Stimulated activated CD4-positive, alpha-beta T cell treated with anti-CD3 and anti-CD28 coated beads, Interleukin-1b, Interleukin-23, amount 100 ng/mL, for 48 hours (primary cell): ENCODE data around the gene CDNF.
A peak's percentile ranks its signal among the peaks of the same experiment; 100 is the strongest.
"Not testable (repeated sequence)": the region's sequence is repeated elsewhere in the genome, so short reads cannot be mapped to it uniquely, and the experiment has no call there.

Source experiments
- DNase-seq: peaks from one replicate; pipeline ENCODE4 v3.0.0-alpha.2; 2020

CDNF gene

GRCh38 chr10:14838582-14839304 is 906 bp upstream of the CDNF start:
- peak; percentile 30 for DNase-seq

DNA sequence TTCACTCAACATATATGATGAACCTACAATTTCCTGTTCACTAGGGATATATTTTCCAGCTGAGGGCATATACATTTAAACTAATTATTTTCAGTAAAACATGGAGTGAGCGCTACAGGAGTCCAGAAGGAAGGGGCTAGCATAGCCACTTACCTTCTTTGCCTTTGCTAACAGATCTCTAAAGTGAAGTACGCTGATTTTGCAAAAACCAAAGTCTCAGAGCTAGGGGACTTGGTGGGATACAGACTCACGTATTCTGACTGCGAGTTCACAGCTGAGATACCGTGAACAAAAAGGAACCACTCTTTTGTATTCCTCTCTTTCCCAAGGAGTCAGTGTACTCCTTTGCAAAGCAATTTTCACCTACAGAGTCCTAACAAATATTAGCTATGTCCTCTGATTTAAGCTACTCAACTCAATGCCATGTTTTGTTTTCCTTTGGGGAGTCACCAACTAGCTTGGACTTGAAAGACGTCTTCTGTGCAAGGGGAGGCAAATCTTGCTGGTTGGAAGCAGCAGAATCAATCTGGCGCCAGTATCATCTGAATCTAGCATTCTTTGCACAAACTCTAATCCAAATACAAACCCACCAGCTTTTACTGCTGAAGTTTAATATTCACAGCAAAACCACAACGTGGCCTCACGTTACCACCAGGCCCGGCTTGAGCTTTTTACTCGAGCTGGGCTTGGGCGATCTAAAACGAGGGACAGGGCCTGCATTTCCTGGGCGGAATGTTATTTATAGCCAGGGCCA is 657 bp downstream of the CDNF start:
- DNase-seq, result no peak

- DNase-seq, result no peak
These were observed 1.6 kb downstream of the CDNF start for GRCh38 chr10:14836208-14836607.

DNA sequence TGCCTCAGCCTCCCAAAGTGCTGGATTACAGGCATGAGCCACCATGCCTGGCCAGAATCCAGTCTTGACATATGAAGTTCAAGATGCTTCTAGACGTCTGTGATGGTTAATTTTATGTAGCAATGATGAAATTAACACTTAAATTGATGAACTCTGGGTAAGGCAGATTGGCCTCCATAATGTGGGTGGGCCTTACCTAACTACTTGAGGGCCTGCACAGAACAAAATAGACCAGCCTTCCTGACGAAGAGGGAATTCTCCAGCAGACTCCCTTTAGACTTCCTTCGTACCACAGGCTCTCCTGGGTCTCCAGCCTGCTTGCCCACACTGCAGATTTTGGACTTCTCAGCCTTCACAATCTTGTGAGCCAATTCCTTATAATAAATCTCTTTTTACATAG is 4.7 kb downstream of the CDNF start:
- no peak for DNase-seq

GRCh38 chr10:14826076-14826829 is 11.6 kb downstream of the CDNF start:
- no peak for DNase-seq

DNA sequence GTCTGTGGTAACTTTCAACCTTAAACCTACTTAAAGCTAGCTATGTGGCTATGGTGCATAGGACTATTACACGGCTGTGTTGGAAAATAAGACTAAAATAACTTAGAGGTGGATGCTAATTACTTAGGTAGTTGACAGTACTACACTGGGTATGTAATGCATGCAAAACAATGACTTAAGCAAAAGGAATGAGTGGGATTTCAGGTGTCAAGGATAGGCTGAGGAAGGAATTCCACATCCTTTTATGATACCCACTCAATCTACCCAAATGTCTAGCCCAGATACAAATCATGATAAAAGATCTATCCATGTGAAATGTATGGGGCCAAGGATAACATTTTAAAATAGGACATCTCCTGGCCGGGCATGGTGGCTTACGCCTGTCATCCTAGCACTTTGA is 13.9 kb downstream of the CDNF start:
- DNase-seq, result no peak

DNA sequence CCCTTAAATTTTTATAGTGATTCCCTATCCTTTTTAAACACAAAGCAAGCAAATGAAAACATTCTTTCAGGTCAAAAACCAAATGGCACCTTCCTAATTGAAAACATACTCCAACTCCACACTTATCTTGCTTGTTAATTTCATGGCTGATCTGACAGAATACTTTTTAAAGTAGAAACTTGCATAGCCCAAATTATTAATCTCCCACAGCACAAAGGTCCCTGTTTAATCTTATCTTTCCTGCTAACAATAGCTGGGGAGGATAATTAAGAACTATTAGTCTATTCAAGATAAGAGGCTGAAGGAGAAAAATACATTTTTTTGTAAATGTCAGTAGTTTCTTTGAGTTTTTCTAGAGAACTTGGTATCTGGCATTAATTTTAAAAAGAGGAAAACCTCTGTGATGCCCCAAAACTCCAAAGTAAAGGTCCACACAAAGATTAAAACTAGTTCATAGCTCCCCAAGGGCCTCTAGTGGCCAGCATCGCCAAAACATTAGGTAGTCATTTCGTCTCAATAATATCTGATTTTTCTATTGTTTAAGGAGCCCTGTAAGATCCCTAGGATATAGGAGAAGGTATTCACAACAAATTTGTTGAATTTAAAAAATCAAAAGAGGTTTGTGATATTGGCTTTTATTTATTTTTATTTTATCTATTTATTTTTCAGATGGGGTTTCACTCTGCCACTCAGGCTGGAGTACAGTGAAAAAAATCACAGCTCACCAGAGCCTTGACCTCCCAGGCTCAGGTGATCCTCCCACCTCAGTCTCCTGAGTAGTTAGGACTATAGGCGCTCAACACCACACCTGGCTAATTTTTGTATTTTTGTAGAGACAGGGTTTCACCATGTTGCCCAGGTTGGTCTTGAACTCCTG is 14.7 kb downstream of the CDNF start:
- peak; percentile 22 for DNase-seq

GRCh38 chr10:14821635-14822375 is 16.0 kb downstream of the CDNF start:
- no peak for DNase-seq

DNA sequence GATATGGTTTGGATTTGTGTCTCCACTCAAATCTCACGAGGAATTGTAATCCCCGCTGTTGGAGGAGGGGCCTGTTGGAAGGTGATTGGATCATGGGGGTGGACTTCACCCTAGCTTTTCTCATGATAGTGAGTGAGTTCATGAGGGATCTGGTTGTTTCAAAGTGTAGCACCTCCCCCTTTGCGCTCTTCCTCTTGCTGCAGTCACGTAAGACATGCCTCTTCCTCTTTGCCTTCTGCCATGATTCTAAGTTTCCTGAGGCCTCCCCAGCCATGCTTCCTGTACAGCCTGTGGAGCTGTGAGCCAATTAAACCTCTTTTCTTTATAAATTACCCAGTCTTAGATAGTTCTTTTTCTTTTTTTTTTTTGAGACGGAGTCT is 17.1 kb downstream of the CDNF start:
- DNase-seq, result no peak

GRCh38 chr10:14820010-14820774 is 17.6 kb downstream of the CDNF start:
- DNase-seq, result no peak

- not testable (repeated sequence) for DNase-seq
These were observed 21.1 kb downstream of the CDNF start for GRCh38 chr10:14816717-14817116.

- DNase-seq, result no peak
These were observed 22.2 kb downstream of the CDNF start for GRCh38 chr10:14815681-14816080.

- no peak for DNase-seq
These were observed 25.6 kb downstream of the CDNF start for GRCh38 chr10:14812271-14812670.

GRCh38 chr10:14810969-14811953 is 26.6 kb downstream of the CDNF start:
- DNase-seq, result no peak

- DNase-seq, result no peak
These were observed 31.5 kb downstream of the CDNF start for GRCh38 chr10:14806318-14806717.

GRCh38 chr10:14803827-14804226 is 34.0 kb downstream of the CDNF start:
- DNase-seq, result no peak

DNA sequence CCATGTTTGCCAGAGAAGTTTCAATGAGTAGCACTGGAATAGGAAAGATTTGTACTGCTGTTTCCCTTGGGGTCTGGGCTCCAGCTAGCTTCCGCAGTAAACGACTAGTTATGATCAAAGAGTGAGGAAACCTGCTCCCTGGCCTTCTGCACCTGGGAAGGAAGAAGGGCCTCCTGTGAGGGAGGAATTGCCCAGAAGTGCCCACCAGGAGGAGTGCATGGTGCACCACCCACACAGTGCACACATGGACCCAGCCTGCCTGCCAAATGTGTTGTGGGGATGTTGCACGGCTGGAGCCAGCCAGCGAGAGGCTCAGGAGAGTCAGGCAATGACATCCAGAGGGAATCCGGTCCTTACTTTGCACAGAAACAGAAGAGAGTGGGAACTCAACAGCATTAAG is 36.1 kb downstream of the CDNF start:
- no peak for DNase-seq

DNA sequence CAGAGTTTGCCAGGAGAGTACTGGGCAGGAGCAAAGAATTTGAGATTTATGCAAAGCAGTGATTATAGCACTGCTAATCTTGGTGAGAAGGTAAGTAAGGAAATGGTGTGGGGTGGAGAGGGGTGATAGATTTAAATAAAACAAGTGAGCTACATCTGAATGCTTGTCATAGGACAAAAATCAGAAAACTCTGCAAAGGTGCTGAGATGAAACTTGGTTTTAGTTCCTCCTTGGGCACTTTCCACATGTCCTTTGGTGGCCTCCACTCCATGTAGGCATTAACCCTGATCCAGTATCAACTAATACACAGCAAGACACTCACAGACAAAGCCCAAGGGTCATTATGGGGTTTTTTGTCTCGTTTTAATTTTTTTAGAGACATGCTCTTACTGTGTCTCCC is 37.4 kb downstream of the CDNF start:
- no peak for DNase-seq

- no peak for DNase-seq
These were observed 39.2 kb downstream of the CDNF start for GRCh38 chr10:14798636-14799035.

- no peak for DNase-seq
These were observed 49.9 kb downstream of the CDNF start for GRCh38 chr10:14787938-14788337.
